LNCAP (cell line): Measurements from ENCODE around the gene SPATS2.

Experiments
- TF ChIP-seq, protein P1 (sequence below): fragments of 450-650 bp; IDR thresholded peaks from 2 replicates; pipeline ENCODE4 v1.5.1; 2017; ENCODE audit warnings: mild to moderate bottlenecking

The SPATS2 gene

DNA sequence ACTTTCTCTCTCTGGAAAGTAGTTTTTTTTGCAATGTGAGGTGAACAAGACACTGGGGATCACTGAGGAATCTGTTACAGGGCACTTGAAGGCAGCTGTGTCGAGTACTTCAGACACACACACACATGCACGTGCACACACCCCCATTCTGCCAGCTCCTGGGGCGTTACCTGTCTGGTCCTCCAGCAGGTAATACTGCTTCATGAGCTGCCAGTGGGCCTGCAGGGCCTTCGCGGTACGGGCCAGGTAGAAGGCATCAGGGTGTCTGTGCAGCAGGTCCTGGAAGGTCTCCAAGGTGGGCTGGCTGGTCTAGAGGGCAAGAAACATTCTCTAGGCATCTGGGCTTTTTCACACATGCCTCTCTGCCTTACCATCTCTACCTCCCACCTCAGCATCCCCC lies 195.6 kb downstream of the SPATS2 start:
- TF ChIP-seq, protein P1, sequence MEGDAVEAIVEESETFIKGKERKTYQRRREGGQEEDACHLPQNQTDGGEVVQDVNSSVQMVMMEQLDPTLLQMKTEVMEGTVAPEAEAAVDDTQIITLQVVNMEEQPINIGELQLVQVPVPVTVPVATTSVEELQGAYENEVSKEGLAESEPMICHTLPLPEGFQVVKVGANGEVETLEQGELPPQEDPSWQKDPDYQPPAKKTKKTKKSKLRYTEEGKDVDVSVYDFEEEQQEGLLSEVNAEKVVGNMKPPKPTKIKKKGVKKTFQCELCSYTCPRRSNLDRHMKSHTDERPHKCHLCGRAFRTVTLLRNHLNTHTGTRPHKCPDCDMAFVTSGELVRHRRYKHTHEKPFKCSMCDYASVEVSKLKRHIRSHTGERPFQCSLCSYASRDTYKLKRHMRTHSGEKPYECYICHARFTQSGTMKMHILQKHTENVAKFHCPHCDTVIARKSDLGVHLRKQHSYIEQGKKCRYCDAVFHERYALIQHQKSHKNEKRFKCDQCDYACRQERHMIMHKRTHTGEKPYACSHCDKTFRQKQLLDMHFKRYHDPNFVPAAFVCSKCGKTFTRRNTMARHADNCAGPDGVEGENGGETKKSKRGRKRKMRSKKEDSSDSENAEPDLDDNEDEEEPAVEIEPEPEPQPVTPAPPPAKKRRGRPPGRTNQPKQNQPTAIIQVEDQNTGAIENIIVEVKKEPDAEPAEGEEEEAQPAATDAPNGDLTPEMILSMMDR = no peak

DNA sequence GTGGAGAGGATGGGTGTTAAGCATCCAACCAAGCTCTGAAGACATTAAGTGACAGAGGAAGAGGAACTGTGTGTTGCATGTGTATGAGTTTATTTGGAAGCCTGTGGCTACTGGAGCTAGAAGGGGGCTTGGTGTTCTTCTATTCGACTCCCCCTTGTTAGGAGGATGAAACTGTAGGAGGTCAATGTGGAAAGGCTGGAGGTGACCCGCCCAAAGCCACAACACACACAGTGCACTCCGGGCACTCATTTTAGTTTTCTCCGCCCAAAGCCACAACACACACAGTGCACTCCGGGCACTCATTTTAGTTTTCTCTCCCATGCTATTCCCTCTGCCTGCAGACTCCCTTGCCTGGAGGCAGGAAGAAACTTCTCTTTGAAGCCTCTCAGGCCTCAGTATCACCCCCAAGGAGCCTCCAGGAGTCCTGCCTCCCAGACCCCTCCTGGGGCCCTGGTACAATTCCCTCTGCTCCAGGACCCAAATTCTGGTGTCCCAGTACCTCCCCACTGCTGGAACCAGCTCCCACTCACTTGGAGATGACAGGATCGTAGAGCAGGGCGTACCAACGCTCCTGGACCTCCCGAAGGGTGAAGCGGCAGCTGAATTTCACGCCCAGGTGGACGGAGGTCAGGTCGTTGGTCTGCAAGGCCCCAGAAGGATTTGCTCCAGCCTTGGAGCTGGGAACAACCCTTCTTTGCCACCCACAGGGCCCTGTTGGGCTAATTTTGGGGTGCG lies 196.9 kb downstream of the SPATS2 start:
- TF ChIP-seq, protein P1 = no peak

DNA sequence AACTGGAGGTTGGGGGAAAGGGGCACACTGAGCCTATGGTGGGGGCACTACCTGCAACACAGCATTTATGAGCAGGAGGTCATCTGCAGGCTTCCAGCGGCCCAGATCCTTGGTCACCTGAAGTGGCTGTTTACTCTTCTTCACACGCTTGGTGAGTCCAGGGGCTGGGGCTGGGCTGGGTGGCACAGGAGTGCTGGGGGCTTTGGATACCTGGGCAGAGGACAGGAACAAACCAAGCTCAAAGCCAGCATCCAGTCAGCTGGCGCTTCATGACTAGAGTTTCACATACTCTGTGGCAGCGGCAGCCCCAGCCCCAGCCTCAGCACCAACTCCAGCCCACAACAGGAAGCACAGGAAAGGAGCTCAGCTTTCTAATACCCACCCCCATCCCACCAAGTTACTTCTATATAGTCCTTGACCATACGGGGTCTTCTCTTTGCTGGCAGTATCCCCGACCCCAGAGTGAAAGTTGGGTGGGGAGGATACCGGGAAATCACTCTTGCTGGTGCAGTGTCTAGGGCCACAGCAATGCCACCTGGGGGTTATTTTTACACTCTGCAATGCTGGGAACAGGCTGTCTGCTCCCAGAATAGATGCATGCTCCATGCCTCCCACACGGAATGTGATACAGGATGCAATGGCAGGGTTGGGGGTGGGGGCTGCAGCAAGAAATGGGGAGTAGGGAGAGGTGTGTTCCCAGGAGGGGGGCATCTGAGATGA lies 197.6 kb downstream of the SPATS2 start:
- TF ChIP-seq, protein P1 = no peak

DNA sequence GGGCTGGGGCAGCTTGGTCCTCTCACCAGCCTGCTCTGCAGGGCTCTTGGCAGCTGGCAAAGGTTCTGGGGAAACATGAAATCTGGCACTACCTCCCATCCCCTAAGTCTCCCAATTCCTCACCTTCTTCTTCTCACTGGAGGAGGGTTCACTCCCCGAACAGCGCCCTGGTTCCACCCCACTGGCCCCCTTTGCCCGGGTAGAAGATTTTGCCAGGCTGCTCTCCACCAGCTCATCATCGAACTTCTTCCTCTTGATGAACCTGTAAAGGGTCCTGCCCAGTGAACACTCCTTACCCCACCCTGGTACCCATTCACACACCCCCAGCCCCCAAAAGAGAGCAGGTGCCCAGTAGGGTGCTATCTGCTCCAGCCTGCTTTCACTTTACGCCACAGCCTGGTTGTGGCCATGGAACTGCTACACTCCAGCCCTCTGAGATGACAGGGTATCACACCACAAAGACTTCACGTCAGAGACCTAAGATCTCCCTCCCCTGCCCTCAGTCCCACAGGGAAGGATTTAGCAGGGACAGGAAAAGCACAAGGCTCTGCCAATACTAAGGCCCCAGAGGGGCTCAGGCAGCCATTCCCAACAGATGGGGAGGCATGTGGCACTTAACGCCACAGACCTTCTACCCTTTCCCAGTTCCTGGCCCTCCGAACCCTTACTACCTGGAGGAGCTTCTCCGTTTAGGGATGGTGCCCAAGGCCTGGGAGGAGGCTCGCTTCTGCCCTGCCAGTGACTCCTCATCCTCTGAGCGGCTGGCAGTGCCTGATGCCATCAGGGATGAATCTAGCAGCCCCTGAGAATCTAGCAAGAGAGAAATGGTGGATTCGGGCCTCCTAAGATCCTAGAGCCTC lies 198.4 kb downstream of the SPATS2 start:
- TF ChIP-seq, protein P1 = no peak

DNA sequence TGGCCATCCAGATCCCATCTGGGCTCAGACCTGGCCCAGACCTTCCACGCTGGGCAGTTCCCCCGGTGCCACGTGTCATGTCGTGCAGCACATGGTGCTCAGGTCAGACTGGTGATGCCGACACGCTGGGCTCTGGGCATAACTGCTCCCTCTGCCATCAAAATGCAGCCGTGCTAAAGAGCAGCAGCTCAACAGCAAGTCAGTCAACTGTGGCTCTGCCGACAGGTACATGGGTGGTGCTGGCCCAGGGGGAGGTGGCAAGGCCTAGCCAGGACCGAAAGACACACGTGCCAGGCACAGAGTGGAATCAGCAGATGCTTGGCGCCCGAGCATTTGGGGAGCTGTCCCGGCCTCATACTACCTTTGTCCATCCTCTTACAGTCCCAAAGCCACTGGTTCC lies 199.1 kb downstream of the SPATS2 start:
- TF ChIP-seq, protein P1 = no peak

DNA sequence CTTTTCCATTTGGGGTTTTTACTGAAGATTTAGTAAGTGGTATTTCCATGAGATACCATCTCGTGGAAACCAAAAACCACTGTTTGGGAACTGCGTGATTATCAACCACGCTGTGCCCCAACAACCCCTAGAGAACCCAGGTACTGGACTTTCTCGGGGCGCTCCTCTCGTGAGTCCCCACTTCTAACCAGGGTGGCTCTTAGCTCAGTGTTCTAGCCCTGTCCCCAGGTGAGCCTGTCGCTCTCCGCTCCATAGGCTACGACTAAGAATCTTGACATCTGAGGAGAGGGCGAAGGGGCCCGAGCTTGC lies 200.0 kb downstream of the SPATS2 start:
- TF ChIP-seq, protein P1 = no peak

DNA sequence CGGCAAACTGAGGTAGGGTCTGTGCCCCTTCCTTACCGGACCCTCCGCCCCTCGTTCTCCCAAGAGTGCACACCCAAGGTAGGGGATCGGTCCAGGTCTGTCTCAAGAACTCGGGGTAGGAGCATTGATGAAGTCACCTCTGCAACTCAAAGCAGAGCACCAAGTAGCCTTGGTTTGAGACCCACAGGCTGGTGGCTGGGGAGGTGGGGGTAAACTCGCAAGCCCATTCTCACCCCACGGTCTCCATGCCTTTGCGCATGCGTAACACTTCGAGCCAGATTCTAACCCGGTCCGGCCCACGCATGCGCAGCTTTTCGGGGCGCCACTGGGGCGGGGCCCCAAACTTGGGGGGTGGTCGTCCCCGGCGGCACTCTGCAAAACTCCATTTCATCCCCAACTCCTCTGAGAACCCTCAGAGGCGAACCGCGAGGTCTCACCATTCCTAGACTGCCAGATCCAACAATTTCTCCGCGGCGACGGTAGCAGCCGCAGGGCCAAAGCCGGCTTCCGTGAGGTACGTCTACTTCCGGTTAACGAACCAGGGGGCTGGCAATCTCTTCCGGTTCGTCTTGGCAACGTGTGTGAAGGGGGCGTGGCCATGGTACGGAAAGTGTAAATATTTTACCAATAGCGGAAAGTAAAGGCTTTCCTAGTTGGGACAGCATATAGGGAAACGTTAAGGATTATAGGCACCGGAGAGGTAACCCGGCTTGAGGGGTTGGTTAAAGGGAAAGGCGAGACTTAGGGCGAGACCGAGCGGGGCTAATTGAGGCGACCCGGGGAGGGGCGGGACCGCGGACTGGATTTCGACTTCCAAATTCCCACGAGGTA lies 200.6 kb downstream of the SPATS2 start, which contains the start of gene MCRS1:
Gene MCRS1 (minus strand): TSS at position 532 of the 831 bp plus-strand sequence. CDS start 1,411 bp downstream, outside the sequence.
- TF ChIP-seq, protein P1 = no peak
